PC-3 (cell line): ENCODE data around the gene PTGES3.

Experiments
- CTCF ChIP-seq: fragments of 300-600 bp; sonication (generic); conservative IDR thresholded peaks from 2 replicates; pipeline ENCODE4 v1.5.1; 2017; ENCODE audit warnings: antibody characterized with exemption, low read depth, mild to moderate bottlenecking, low read length
- EZH2 ChIP-seq: fragments of 300-600 bp; sonication (generic); IDR thresholded peaks from one replicate; pipeline ENCODE4 v1.6.1; 2017; ENCODE audit warnings: antibody characterized with exemption, mild to moderate bottlenecking, low read length; ENCODE audit not compliant: unreplicated experiment

- no peak for TF ChIP-seq CTCF
- TF ChIP-seq EZH2: no peak
These were observed 33.6 kb upstream of the PTGES3 start for GRCh38 chr12:56721721-56722120.
